Measurements from ENCODE around the gene DAZAP2. TPM values are rescaled to one million over a fixed set of nuclear protein-coding genes. Genes with fewer than 3 reads are reported as not detected.

The DAZAP2 gene
- polyA plus RNA-seq, 3 donors = 975 to 2,004 (median 1,697) TPM

DNA sequence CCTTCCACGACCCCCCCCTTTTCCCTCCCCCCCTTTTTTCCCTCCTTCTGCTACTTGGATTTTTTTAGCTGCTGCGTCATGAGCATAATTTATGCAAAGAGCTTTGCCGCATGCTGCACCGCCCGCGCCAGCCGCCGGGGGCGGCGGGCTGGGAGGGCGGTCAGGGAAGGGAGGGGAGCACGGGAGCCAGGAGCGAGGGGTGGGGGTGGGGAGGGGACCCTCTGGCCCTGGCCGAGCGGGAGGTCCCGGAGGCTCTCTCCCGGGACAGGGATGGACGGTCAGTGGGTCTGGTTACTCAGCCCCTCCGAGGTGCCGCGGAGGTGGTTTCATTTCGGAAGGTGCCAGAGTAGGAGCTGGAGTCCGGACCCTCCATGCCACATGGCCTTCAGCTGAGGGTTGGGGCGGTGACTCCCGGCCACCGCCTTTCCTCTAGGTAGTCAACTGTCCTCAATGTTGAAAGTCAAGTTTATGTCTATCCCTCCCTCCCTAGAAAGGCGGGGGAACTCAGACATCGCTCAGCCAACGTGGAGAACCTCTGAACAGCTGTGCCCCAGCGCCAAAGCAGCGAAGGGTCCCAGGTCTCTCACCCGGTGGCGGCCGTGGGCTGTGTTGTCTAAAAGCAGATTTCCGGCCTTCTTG, 20.5 kb upstream of the DAZAP2 start, which contains the start of gene POU6F1:
POU6F1 (minus strand) TSS at position 95 of the 639 bp plus-strand sequence. CDS start 11,226 bp downstream, outside the sequence.
- Mint-ChIP-seq H3K9me3 (peaks cover 0 to 2% (median 0%) of the 10 kb centered on the region in 7 donors), H3K4me1 (peaks cover 11% of the 10 kb centered on the region), H3K27me3 (ENCODE audit: low read depth in 3 of 3) (peaks cover 0 to 2% (median 0%) of the 10 kb centered on the region in 3 donors), H3K36me3 (peaks cover 0 to 3% of the 10 kb centered on the region in 2 donors), H3K4me3 (peak within 1 kb of the TSS; percentile 93 to 95), H3K27ac (peak within 1 kb of the TSS; percentile 82 to 89 (median 85))
- Histone ChIP-seq H3K4me1 (ENCODE audit: control insufficient read depth in 1 of 2, insufficient read depth in 2 of 2, low read length in 2 of 2) (peaks cover 13 to 17% of the 10 kb centered on the region in 2 donors), H3K9me3 (replicated peaks in 1 of 2; ENCODE audit: control insufficient read depth in 1 of 2, insufficient read depth in 1 of 2, low read length in 2 of 2) (no peaks in the 10 kb centered on the region), H4K20me1 (ENCODE audit: insufficient read depth, low read length) (no peaks in the 10 kb centered on the region), H3K9ac (ENCODE audit: insufficient read depth, low read length, poor library complexity, severe bottlenecking) (peak within 1 kb of the TSS; percentile 85), H3K79me2 (ENCODE audit: insufficient read depth, low read length) (no peaks in the 10 kb centered on the region), H3K4me3 (replicated peaks in 1 of 3; ENCODE audit: low read depth in 2 of 3, low read length in 3 of 3) (peak within 1 kb of the TSS; percentile 88 to 95 (median 94)), H3K4me2 (replicated peaks; ENCODE audit: extremely low read depth, low read length, poor library complexity, severe bottlenecking) (peak within 1 kb of the TSS; percentile 92), H2AFZ (ENCODE audit: insufficient read depth, low read depth, low read length, poor library complexity, severe bottlenecking) (peak within 1 kb of the TSS; percentile 95), H3K36me3 (replicated peaks in 1 of 2; ENCODE audit: control insufficient read depth in 1 of 2, insufficient read depth in 2 of 2, low read length in 2 of 2) (no peaks in the 10 kb centered on the region), H3K27me3 (ENCODE audit: control insufficient read depth in 2 of 2, insufficient read depth in 2 of 2, low read length in 2 of 2) (peaks cover 0 to 7% of the 10 kb centered on the region in 2 donors), H3K27ac (ENCODE audit: low read depth in 1 of 2, low read length in 2 of 2) (peak within 1 kb of the TSS; percentile 14 to 90)
- TF ChIP-seq, protein P1, sequence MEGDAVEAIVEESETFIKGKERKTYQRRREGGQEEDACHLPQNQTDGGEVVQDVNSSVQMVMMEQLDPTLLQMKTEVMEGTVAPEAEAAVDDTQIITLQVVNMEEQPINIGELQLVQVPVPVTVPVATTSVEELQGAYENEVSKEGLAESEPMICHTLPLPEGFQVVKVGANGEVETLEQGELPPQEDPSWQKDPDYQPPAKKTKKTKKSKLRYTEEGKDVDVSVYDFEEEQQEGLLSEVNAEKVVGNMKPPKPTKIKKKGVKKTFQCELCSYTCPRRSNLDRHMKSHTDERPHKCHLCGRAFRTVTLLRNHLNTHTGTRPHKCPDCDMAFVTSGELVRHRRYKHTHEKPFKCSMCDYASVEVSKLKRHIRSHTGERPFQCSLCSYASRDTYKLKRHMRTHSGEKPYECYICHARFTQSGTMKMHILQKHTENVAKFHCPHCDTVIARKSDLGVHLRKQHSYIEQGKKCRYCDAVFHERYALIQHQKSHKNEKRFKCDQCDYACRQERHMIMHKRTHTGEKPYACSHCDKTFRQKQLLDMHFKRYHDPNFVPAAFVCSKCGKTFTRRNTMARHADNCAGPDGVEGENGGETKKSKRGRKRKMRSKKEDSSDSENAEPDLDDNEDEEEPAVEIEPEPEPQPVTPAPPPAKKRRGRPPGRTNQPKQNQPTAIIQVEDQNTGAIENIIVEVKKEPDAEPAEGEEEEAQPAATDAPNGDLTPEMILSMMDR (IDR thresholded peaks at IDR 0.05) = peak; percentile 70
- 0% methylated on average over 28 of the region's 35 CpGs for WGBS (ENCODE audit: insufficient coverage)
- peak; percentile 68 to 78 (median 69) for DNase-seq
- intact Hi-C loops (cut with micrococcal nuclease) = loop anchor here (2.0 to 10.0 kb wide), 3 partner anchors 21 to 47 kb away; partner anchors contain the start of gene DAZAP2 (in 1 of the 2)

DNA sequence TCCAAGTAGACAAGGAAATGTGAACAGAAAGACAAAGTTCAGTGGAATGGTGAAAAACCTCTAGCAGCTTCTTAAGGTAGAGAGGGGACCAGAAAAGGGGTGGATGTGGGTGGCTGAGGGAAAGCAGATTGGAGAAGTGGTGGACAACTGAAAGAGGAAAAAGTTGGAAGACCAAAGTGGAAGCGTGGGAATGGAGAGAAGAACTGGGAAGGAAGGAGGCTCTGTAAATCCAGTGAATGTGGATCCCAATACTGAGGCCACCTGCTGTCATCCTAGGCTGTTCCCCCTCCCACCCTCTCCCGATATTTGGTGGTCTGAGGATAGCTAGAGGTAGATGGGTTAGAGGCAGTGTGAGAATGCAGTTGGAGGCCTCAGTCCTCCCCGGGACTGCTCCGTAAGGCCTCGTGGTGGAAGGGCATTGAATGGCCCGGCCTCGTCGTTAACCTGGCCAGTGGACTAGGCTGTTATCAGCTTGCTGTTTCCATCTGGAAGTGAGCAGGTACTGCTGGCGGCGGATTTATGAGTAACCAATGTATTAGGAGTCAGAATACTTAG, 19.9 kb upstream of the DAZAP2 start:
- Histone ChIP-seq H3K4me2 (replicated peaks; ENCODE audit: extremely low read depth, low read length, poor library complexity, severe bottlenecking) (peak overlapping the region; percentile 92), H3K9me3 (replicated peaks in 1 of 2; ENCODE audit: control insufficient read depth in 1 of 2, insufficient read depth in 1 of 2, low read length in 2 of 2) (no peaks in the 10 kb centered on the region), H2AFZ (ENCODE audit: insufficient read depth, low read depth, low read length, poor library complexity, severe bottlenecking) (peak overlapping the region; percentile 95), H3K4me3 (replicated peaks in 1 of 3; ENCODE audit: low read depth in 2 of 3, low read length in 3 of 3) (peak overlapping the region; percentile 88 to 95 (median 94)), H3K4me1 (ENCODE audit: control insufficient read depth in 1 of 2, insufficient read depth in 2 of 2, low read length in 2 of 2) (peaks cover 13 to 17% of the 10 kb centered on the region in 2 donors), H4K20me1 (ENCODE audit: insufficient read depth, low read length) (no peaks in the 10 kb centered on the region), H3K36me3 (replicated peaks in 1 of 2; ENCODE audit: control insufficient read depth in 1 of 2, insufficient read depth in 2 of 2, low read length in 2 of 2) (no peaks in the 10 kb centered on the region), H3K79me2 (ENCODE audit: insufficient read depth, low read length) (no peaks in the 10 kb centered on the region), H3K9ac (ENCODE audit: insufficient read depth, low read length, poor library complexity, severe bottlenecking) (peak overlapping the region; percentile 85), H3K27ac (ENCODE audit: low read depth in 1 of 2, low read length in 2 of 2) (peak overlapping the region; percentile 14 to 90), H3K27me3 (ENCODE audit: control insufficient read depth in 2 of 2, insufficient read depth in 2 of 2, low read length in 2 of 2) (peaks cover 0 to 7% of the 10 kb centered on the region in 2 donors)
- Mint-ChIP-seq H3K9me3 (peaks cover 0 to 2% (median 0%) of the 10 kb centered on the region in 7 donors), H3K4me3 (peak overlapping the region; percentile 93 to 95), H3K4me1 (peaks cover 11% of the 10 kb centered on the region), H3K36me3 (peaks cover 0 to 3% of the 10 kb centered on the region in 2 donors), H3K27me3 (ENCODE audit: low read depth in 3 of 3) (peaks cover 0 to 2% (median 0%) of the 10 kb centered on the region in 3 donors), H3K27ac (peak overlapping the region; percentile 82 to 89 (median 85))
- intact Hi-C loops (cut with micrococcal nuclease) = loop anchor here (2.0 to 10.0 kb wide), 3 partner anchors 20 to 46 kb away; partner anchors contain the start of gene DAZAP2 (in 1 of the 2)
- TF ChIP-seq, protein P1 (IDR thresholded peaks at IDR 0.05) = no peak
- no peak for DNase-seq
- 55% methylated on average over 6 of the region's 10 CpGs for WGBS (ENCODE audit: insufficient coverage)

All from CD14-positive monocyte (primary cell).